Endothelial cell of umbilical vein (primary cell): ENCODE data around the gene PCNT. TPM values are rescaled to one million over a fixed set of nuclear protein-coding genes. Genes with fewer than 3 reads are reported as not detected.

Source experiments
- BruUV-seq: library from RNA; stranded (reverse); fragments of 400-500 nt; replicated peaks from 2 replicates; lab custom pipeline; 2021; lab: Mats Ljungman, UMichigan
- CTCF ChIA-PET: fragments of 300-600, 350-600 bp; sonication (Branson Sonifier 250); formaldehyde crosslinking; loops from one replicate; lab custom pipeline; 2021; ENCODE audit warnings: antibody characterized with exemption, inconsistent platforms; lab: Charles Lee
- POLR2A ChIA-PET: fragments of 300-600, 350-600 bp; sonication (Branson Sonifier 250); formaldehyde crosslinking; loops from one replicate; lab custom pipeline; 2021; ENCODE audit warnings: antibody characterized with exemption, inconsistent platforms; lab: Charles Lee
- DNase-seq: peaks from one replicate; pipeline ENCODE4 v3.0.0-alpha.2; 2011; ENCODE audit warnings: low read depth, low spot score
- FAIRE-seq: peaks from 2 replicates; lab custom pipeline; 2011; peaks lifted over from hg19 to GRCh38; lab: Jason Lieb, UNC
- H2AFZ ChIP-seq: 2 replicates; pipeline ENCODE4 v1.6.0; 2012; ENCODE audit warnings: low read depth, low read length, control low read depth, inconsistent platforms
- H3K27ac ChIP-seq: 2 replicates; pipeline ENCODE4 v1.5.1; 2011; ENCODE audit warnings: low read depth, mild to moderate bottlenecking, control low read depth, low read length, moderate library complexity; ENCODE audit not compliant: insufficient read depth
- H3K27me3 ChIP-seq, 2 experiments: 2 replicates each; pipeline versions ENCODE4 v1.6.0 to v1.6.1; 2011; ENCODE audit warnings: low read length in 2 of 2, mixed read lengths in 1 of 2; ENCODE audit not compliant: control insufficient read depth in 2 of 2, insufficient read depth in 2 of 2
- H3K36me3 ChIP-seq, 2 experiments: 2 replicates in 1 of 2; 3 replicates in 1 of 2; pipeline ENCODE4 v1.5.1; 2011; ENCODE audit warnings: low read length in 2 of 2, mild to moderate bottlenecking in 1 of 2, moderate library complexity in 1 of 2; ENCODE audit not compliant: control insufficient read depth in 2 of 2, insufficient read depth in 2 of 2; ENCODE audit errors: extremely low read depth in 1 of 2
- H3K4me1 ChIP-seq: 3 replicates; pipeline ENCODE4 v1.5.1; 2011; ENCODE audit warnings: mild to moderate bottlenecking, low read length; ENCODE audit not compliant: control insufficient read depth, insufficient read depth; ENCODE audit errors: extremely low read depth
- H3K4me2 ChIP-seq: 2 replicates; pipeline ENCODE4 v1.6.1; 2011; ENCODE audit warnings: low read length, control low read depth, mixed read lengths; ENCODE audit not compliant: insufficient read depth
- H3K4me3 ChIP-seq, 3 experiments: fragments of 200-600 bp in 1 of 3; sonication (generic), shearing (Covaris generic) in 1 of 3; replicated peaks in 1 of 3; 2 replicates each; pipeline ENCODE4 v1.5.1; 2011 to 2016; ENCODE audit warnings: control low read depth in 3 of 3, low read length in 3 of 3, mild to moderate bottlenecking in 2 of 3, inconsistent platforms in 1 of 3, low read depth in 1 of 3, moderate library complexity in 1 of 3; ENCODE audit not compliant: insufficient read depth in 1 of 3
- H3K79me2 ChIP-seq: 2 replicates; pipeline ENCODE4 v1.6.0; 2012; ENCODE audit warnings: low read length, inconsistent platforms; ENCODE audit not compliant: control insufficient read depth, insufficient read depth
- H3K9ac ChIP-seq: replicated peaks from 2 replicates; pipeline ENCODE3; 2011; ENCODE audit warnings: low read length, control low read depth; ENCODE audit not compliant: insufficient read depth; ENCODE audit errors: extremely low read depth
- H3K9me1 ChIP-seq: replicated peaks from 3 replicates; pipeline ENCODE4 v1.6.0; 2011; ENCODE audit warnings: mild to moderate bottlenecking, low read length; ENCODE audit not compliant: control insufficient read depth, insufficient read depth; ENCODE audit errors: extremely low read depth
- H3K9me3 ChIP-seq: replicated peaks from 2 replicates; pipeline ENCODE4 v1.5.1; 2012; ENCODE audit warnings: low read length, inconsistent platforms; ENCODE audit not compliant: control insufficient read depth, insufficient read depth
- H4K20me1 ChIP-seq: replicated peaks from 2 replicates; pipeline ENCODE3; 2011; ENCODE audit warnings: mild to moderate bottlenecking, low read length; ENCODE audit not compliant: control insufficient read depth, insufficient read depth; ENCODE audit errors: extremely low read depth
- CTCF ChIP-seq, 2 donors: IDR thresholded peaks; 1 replicate in 1 of 2; 2 replicates in 1 of 2; pipeline ENCODE4 v1.5.1; 2011; ENCODE audit warnings: low read length in 2 of 2, mild to moderate bottlenecking in 2 of 2, moderate library complexity in 2 of 2, control low read depth in 1 of 2, inconsistent platforms in 1 of 2, low read depth in 1 of 2; ENCODE audit not compliant: insufficient read depth in 1 of 2; ENCODE audit errors: extremely low read depth in 1 of 2
- EZH2 ChIP-seq: IDR thresholded peaks from 2 replicates; pipeline ENCODE4 v1.6.1; 2012; ENCODE audit warnings: borderline replicate concordance, low read depth, mild to moderate bottlenecking, moderate library complexity, low read length, inconsistent platforms; ENCODE audit not compliant: severe bottlenecking
- FOS ChIP-seq: IDR thresholded peaks from 2 replicates; pipeline ENCODE4 v1.6.1; 2011; ENCODE audit warnings: mild to moderate bottlenecking, low read length, moderate library complexity, borderline replicate concordance; ENCODE audit not compliant: insufficient read depth
- GATA2 ChIP-seq: IDR thresholded peaks from 2 replicates; pipeline ENCODE4 v1.7.0; 2011; ENCODE audit warnings: low read depth, mild to moderate bottlenecking, moderate library complexity, mixed read lengths, low read length; ENCODE audit not compliant: insufficient read length, insufficient read depth
- JUN ChIP-seq: IDR thresholded peaks from 2 replicates; pipeline ENCODE4 v1.6.1; 2011; ENCODE audit warnings: borderline replicate concordance, low read depth; ENCODE audit not compliant: insufficient read length, insufficient read depth
- MAX ChIP-seq: IDR thresholded peaks from 2 replicates; pipeline ENCODE4 v1.6.1; 2011; ENCODE audit not compliant: insufficient read depth, insufficient read length
- MYC ChIP-seq: IDR thresholded peaks from one replicate; pipeline ENCODE4 v1.6.1; 2011; ENCODE audit warnings: mild to moderate bottlenecking, low read depth, low read length
- POLR2A ChIP-seq: IDR thresholded peaks from 2 replicates; pipeline ENCODE4 v1.6.1; 2012; ENCODE audit warnings: low read depth, mild to moderate bottlenecking, control low read depth, low read length
- POLR2AphosphoS5 ChIP-seq: IDR thresholded peaks from 2 replicates; pipeline ENCODE4 v1.6.1; 2012; ENCODE audit warnings: low read depth, mild to moderate bottlenecking, control low read depth, low read length, moderate library complexity; ENCODE audit not compliant: insufficient read depth
- dilution Hi-C: fragments of 300-500 bp; cut with MboI; formaldehyde crosslinking; loops from one replicate; pipeline ENCODE4 v1.15.0; 2019; ENCODE audit warnings: low sequenced_read_pairs; ENCODE audit not compliant: extremely low pct_ligation_motif_present
- intact Hi-C: fragments of 100-400 bp; cut with micrococcal nuclease; formaldehyde crosslinking; loops from one replicate; pipeline ENCODE4 v1.10.0; 2022
- polyA plus RNA-seq, 4 experiments: library from polyadenylated mRNA; depleted of rRNA in 3 of 4; stranded (reverse) in 3 of 4; unstranded in 1 of 4; fragments of >200 nt; gene quantifications; 2 replicates each; pipeline versions ENCODE4 v1.2.1 to v1.2.3, GENCODE V29; 2011 to 2012; ENCODE audit warnings: missing spikeins in 1 of 4
- total RNA-seq: library from RNA; stranded (reverse); gene quantifications from 2 replicates; pipeline ENCODE4 v1.2.3, GENCODE V29; 2021

The PCNT gene
- total and polyA plus RNA-seq, 2 donors (not counting 3 experiments of a cell fraction or from before 2014, with no cell fraction given) = 9.6 to 49.5 TPM

GRCh38 chr21:46431448-46431847, 107.5 kb downstream of the PCNT start:
- Histone ChIP-seq H3K4me3 (no peak overlapping the region), H3K9ac (no peak overlapping the region), H4K20me1 (no peaks in the 10 kb centered on the region), H3K4me1 (no peaks in the 10 kb centered on the region), H3K9me3 (no peaks in the 10 kb centered on the region), H2AFZ (no peak overlapping the region), H3K27me3 (no peaks in the 10 kb centered on the region), H3K36me3 (peaks cover 3 to 40% of the 10 kb centered on the region in 2 experiments), H3K4me2 (no peak overlapping the region), H3K27ac (no peak overlapping the region), H3K79me2 (no peaks in the 10 kb centered on the region), H3K9me1 (no peaks in the 10 kb centered on the region)
- FAIRE-seq = no peak
- DNase-seq = no peak
- POLR2A ChIA-PET = interaction anchor here (1.2 kb wide), 1 partner anchor 15 kb away, joined by 3 read pairs; no protein-coding TSS in a partner anchor
- no TSS peak for BruUV-seq
- intact Hi-C loops (no loop called here), dilution Hi-C loops (no loop called here)
- CTCF ChIA-PET = no interaction called here
- TF ChIP-seq POLR2A (no peak), EZH2 (no peak), MAX (no peak), JUN (no peak), POLR2AphosphoS5 (no peak), GATA2 (no peak), MYC (no peak), FOS (no peak), CTCF (IDR thresholded peaks at IDR 0.05; ENCODE audit: extremely low read depth in 1 of 2, insufficient read depth in 1 of 2, low read depth in 1 of 2, low read length in 2 of 2) (no peak)
